Measurements from ENCODE around the gene SMNDC1.

The SMNDC1 gene

DNA sequence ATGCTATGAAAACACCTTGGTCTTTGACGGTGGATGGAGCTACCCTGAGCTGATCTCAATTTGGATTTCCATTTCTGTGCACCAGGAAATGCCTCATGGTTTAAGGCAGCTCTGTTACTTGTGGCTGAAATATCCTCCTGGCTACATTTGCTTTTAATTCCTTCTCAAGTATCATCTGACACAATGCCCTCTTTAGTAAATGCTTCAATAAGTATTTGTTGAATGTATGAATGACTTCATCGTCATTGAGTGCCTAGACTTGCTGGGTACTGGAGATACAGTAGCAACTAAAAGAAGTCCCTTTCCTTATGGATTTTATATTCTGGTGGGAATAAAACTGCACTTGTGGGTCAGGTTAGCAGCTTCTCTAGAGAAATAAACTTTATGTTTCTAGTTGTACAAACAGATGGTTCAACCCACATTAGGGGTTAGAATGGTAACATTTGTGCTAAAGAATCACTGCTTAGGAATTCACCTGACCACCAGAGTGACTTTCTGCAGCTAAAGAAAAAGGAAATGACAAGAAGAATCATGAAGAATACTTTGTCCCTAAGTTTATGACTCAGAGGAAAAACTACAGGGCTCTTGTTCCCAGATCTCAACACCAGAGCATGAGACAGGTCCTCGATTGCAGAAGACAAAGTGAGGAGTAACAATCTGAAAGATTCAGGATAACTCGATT is 21.8 kb upstream of the SMNDC1 start:
- no peak for DNase-seq

GRCh38 chr10:110324805-110325280 is 20.1 kb upstream of the SMNDC1 start:
- DNase-seq = no peak

DNA sequence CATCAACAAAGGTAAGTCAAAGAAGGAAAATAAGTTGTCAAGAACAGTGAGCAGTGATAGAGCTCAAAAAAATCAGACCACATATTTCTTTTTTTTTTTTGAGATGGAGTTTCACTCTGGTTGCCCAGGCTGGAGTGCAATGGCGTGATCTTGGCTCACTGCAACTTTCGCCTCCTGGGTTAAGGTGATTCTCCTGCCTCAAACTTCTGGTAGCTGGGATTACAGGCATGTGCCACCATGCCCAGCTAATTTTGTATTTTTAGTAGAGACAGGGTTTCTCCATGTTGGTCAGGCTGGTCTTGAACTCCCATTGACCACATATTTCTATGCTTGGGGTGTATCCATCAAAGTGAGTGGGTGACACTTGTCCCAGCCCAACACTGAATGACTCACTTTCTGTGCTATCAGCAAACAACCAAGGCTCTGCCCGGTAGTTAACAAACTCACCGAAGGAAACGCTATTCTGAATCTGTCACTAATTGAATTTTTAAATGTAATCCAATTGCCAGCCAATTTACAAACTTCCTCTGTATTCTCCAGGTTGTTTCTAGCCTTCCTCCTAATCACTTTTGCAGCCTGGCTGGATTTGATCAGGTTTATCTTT is 19.6 kb upstream of the SMNDC1 start:
- no peak for DNase-seq

DNA sequence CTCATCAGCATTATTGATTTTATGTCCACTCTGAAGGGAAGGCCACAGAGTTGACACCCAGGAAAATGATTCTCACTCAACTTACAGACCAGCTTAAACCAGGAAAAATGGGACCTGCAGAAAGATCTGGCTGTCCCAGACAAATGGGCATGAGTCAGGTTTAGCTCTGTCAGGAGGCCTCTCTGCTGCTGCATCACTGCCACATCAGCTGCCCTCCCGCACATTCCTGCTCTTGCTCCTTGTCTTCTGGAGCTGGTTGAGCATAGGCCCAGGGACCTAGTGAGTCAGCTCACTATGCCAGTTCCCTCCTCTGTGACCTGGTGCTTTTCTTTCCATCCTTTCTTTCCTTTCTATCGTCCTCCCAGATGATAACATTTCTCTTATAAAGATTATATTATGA is 18.8 kb upstream of the SMNDC1 start:
- DNase-seq = no peak

DNA sequence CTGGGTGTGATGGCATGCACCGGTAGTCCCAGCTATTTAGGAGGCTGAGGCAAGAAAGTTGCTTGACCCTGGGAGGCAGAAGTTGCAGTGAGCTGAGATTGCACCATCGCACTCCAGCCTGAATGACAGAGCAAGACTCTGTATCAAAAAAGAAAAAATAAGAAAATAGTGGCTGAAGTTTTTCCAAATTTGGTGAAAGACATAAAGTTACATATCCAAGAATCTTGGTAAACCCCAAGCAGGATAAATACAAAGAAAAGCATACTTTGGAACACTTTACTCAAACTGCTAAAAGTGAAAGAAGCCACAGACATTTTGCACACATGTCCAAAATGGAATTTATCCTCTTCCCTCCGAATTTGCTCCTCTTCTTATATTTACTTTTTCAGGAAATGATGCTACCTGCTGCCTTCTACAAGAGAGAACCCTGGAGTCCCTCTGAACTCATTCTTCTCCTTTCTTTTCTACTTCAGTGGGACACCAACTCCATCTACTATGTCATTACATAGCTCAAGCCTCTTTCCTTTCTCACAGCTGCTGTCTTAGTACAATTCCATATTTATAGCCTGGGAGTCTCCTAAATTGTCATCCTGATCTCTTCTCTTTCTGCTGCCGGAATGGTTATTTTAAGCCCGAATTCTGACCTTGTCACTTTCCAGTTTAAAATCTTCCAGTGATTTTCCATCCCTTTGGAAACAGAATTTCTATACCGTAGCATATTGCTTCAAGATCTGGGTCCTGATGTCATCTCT is 17.3 kb upstream of the SMNDC1 start:
- DNase-seq = no peak

DNA sequence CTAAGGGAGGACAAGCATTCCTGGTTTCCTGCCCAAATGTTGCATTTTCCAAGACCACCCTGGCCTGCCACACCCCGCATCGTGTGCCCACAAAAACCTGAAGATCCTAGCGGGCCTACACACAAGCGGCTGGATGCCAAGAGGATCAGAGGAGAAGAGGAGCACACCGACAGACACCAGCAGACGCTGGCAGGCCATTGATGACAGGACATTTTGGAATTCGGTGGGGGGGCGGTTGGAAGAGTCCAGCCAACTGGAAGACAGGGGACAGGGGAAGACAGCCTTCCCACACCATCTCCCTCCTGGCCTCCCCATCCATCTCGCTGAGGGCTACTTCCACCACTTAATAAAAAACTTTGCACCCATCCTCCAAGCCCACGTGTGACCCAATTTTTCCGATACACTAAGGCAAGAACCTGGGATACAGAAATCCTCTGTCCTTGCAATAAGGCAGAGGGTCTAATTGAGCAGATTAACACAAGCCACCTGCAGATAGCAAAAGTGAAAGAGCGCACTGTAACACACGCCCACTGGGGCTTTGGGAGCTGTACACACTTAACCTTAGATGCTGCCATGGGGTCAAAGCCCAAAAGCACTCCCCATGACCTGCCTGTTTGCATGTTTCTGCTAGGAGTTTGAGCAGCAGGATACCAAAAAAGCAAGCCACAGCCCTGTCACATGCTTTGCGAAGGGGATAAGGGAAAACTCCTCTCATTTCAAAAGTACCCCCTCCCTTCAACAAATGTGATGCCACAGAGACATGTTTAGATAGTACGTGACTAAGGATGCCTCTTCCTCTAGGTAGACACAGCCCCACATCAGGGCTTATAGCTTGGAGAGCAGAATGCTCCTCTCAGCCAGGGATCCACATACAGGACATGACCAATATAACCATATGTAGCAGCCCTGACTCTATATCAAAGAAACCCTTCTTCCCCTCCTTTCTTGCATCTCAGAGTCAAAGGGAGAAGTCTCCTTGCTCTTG is 13.4 kb upstream of the SMNDC1 start:
- no peak for DNase-seq

DNA sequence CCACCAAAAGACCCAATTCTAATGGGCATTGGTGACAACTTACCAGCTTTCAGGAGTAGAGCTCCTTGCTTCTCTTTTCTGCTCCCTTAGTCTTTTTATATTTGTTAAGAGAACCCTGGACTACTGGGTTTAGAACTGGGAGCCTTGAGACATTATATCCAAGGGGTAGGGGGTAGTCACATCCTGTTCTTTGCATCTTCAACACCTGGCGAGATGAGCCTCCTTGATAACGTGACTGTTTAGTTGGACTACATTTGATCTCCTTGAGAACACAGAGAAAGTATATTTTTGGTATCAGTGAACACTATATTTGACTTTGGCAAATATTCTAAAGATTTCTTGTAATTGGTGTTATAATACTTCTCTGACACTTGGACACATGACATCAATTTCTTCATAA is 9.0 kb upstream of the SMNDC1 start:
- DNase-seq = no peak

GRCh38 chr10:110312206-110312605 is 7.5 kb upstream of the SMNDC1 start:
- no peak for DNase-seq

GRCh38 chr10:110311357-110311949 is 6.7 kb upstream of the SMNDC1 start:
- peak; percentile 31 for DNase-seq

DNA sequence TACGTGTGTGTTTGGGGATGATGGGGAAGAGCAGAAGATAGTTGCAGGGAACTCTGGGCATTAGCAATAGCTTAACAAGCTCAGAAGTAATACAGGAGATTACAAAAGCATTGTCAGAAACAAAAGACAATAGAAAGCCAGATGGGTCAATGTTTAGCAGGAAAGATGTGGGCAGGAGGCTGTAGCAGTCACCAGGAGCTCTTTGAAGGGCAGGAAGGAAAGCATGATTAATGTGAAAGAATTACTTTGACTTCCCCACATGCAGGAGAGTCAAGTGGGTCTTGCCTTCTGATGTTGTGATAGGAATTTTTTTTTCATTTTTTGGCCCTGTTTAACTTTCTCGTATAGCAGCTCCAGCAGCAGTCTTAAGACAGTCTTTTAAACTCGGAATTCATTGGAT is 6.0 kb upstream of the SMNDC1 start:
- DNase-seq = no peak

DNA sequence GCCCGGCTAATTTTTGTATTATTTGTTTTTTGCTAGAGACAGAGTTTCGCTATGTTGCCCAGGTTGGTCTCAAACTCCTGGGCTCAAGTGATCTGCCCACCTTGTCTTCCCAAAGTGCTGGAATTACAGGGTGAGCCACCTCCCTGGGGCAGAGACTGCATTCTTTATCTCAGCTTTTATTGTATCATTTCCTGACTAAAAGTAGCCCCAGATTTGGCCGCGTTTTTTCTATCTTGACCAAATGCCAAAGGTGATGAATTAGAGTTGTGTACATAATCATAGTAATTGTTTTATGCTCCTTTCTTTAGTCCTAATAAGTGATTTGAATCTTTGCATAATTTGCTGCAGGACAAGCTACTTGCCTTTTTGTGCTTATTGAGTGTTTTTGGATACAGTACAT is 3.1 kb upstream of the SMNDC1 start:
- no peak for DNase-seq

DNA sequence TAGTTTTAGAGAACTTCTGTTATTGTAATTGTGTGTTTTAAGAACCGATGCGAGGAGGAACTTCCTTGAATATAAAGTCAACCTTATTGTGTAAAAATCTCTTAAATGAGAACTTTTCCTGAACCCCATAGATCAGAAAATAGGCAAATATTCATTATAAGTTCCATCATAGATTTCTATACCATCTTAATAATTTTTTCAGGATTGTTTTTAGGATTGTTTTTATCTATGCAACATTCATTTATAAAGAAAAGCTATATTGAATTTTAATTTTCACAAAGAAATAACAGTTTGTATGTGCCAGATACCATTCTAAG is 1.7 kb upstream of the SMNDC1 start:
- no peak for DNase-seq

- peak; percentile 39 for DNase-seq
These were observed 1.2 kb upstream of the SMNDC1 start for GRCh38 chr10:110305767-110306451.

- no peak for DNase-seq
These were observed 333 bp downstream of the SMNDC1 start for GRCh38 chr10:110304394-110304779.

GRCh38 chr10:110303681-110304080 is 1.0 kb downstream of the SMNDC1 start:
- no peak for DNase-seq

DNA sequence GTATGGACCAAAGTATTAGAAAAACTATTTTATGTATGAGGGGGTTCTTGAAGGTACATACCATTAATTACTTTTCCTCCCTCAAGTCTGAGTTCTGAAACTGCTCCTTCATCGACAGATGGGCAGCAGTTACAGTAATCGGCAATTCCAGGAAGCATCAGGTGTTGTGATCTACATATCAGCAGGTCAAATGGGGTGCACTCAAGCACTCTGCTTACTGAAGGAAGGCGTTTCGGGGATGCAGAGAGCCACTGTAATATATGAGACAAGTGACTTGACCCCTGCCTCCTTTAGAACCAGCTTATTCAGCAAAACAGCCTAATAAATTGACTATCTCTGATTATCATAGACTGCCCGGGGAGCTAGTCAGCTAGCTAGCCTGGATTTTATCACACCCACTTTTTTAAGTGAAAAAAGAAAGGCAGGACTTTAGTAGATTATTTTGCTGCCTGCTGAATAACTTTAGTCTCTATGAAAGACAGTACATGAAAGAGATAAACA is 4.2 kb downstream of the SMNDC1 start:
- no peak for DNase-seq

- no peak for DNase-seq
These were observed 7.8 kb downstream of the SMNDC1 start for GRCh38 chr10:110296966-110297365.

DNA sequence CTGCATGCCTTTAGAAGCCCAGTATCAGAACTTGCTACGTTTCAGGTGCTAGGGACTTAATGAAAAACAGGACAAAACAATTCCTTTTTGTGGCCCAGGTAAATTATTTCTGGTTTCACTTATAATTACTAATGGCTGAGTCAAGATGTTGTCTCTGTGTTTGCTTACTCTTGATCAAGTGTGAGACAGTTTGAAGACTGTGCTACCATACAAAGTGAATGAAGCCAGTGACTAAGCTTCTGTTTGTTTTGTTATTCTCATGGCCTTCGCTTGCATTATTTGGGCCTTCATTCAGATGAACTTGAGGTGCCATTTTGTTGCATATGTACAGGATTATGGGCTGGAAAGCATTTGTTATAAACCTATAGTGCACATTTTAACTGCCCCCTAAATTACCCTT is 17.9 kb downstream of the SMNDC1 start:
- DNase-seq = no peak

GRCh38 chr10:110285501-110285900 is 19.2 kb downstream of the SMNDC1 start:
- no peak for DNase-seq

DNA sequence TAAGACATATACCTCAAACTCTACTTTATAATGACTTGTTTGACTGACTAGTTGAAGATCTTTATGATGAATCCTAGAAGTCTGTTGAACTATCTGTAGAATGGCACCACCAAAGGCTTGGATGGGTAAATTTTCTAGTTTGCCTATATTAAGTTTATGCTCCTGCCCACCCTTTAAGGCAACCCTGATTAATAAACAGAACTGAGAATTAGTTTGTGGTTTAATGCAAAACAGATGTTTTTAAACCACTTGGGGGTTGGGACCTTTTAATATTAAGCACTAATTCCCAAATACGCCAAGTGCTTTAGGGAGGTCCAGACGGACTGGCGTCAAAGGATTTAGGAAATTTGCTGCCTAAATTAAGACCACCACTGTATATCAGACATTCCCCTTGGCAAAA is 20.5 kb downstream of the SMNDC1 start:
- no peak for DNase-seq

- peak; percentile 46 for DNase-seq
These were observed 25.2 kb downstream of the SMNDC1 start for GRCh38 chr10:110279407-110279986.
